GM18951 (cell line): ENCODE results near the gene ITIH5.

Source experiments
- POLR2A ChIP-seq: IDR thresholded peaks from 4 replicates; pipeline ENCODE4 v1.6.1; 2011; ENCODE audit warnings: mild to moderate bottlenecking; ENCODE audit not compliant: insufficient read length, insufficient read depth; ENCODE audit errors: extremely low read depth
- in situ Hi-C: fragments of 300-500 bp; cut with MboI; formaldehyde crosslinking; loops from one replicate; pipeline ENCODE4 v1.12.0; 2022; ENCODE audit warnings: low sequenced_read_pairs, mixed read lengths, inconsistent platforms; ENCODE audit not compliant: unreplicated experiment

ITIH5 gene

GRCh38 chr10:7605565-7606295, 61.0 kb downstream of the ITIH5 start:
- in situ Hi-C loops, result no loop called here
- no peak for TF ChIP-seq POLR2A

- in situ Hi-C loops, result no loop called here
- no peak for TF ChIP-seq POLR2A
Measured at GRCh38 chr10:7601023-7601656, 65.6 kb downstream of the ITIH5 start.

GRCh38 chr10:7598771-7599170, 68.0 kb downstream of the ITIH5 start:
- TF ChIP-seq POLR2A, result no peak
- in situ Hi-C loops, result no loop called here

GRCh38 chr10:7596356-7596755, 70.4 kb downstream of the ITIH5 start:
- TF ChIP-seq POLR2A, result no peak
- in situ Hi-C loops, result no loop called here

GRCh38 chr10:7593905-7594304, 72.9 kb downstream of the ITIH5 start:
- TF ChIP-seq POLR2A, result no peak
- in situ Hi-C loops, result no loop called here

GRCh38 chr10:7593063-7593462, 73.7 kb downstream of the ITIH5 start:
- in situ Hi-C loops, result no loop called here

GRCh38 chr10:7592627-7593026, 74.1 kb downstream of the ITIH5 start:
- in situ Hi-C loops, result no loop called here

More at GRCh38 chr10:7593063-7593462, 73.7 kb downstream of the ITIH5 start:
- no peak for TF ChIP-seq POLR2A

GRCh38 chr10:7590271-7590670, 76.5 kb downstream of the ITIH5 start:
- in situ Hi-C loops, result no loop called here
- no peak for TF ChIP-seq POLR2A

More at GRCh38 chr10:7592627-7593026, 74.1 kb downstream of the ITIH5 start:
- TF ChIP-seq POLR2A, result no peak

GRCh38 chr10:7589748-7590147, 77.0 kb downstream of the ITIH5 start:
- in situ Hi-C loops, result no loop called here
- TF ChIP-seq POLR2A, result no peak

GRCh38 chr10:7587865-7588188, 78.9 kb downstream of the ITIH5 start:
- in situ Hi-C loops, result no loop called here
- TF ChIP-seq POLR2A, result no peak

GRCh38 chr10:7587168-7587864, 79.5 kb downstream of the ITIH5 start:
- in situ Hi-C loops, result no loop called here
- TF ChIP-seq POLR2A, result no peak

GRCh38 chr10:7585228-7585627, 81.5 kb downstream of the ITIH5 start:
- no peak for TF ChIP-seq POLR2A
- in situ Hi-C loops, result no loop called here

- in situ Hi-C loops, result no loop called here
- TF ChIP-seq POLR2A, result no peak
Measured at GRCh38 chr10:7583626-7584025, 83.1 kb downstream of the ITIH5 start.

- no peak for TF ChIP-seq POLR2A
- in situ Hi-C loops, result no loop called here
Measured at GRCh38 chr10:7580520-7580919, 86.2 kb downstream of the ITIH5 start.
